HFF-Myc (cell line): Measurements from ENCODE around the gene HIVEP1.

Source experiments
- DNase-seq: peaks from one replicate; pipeline ENCODE4 v3.0.0-alpha.2; 2011; ENCODE audit warnings: low read depth; ENCODE audit errors: extremely low read depth
- H3K4me3 ChIP-seq: replicated peaks from 2 replicates; pipeline ENCODE4 v1.5.1; 2011; ENCODE audit warnings: low read depth, mild to moderate bottlenecking, control low read depth, low read length
- CTCF ChIP-seq: IDR thresholded peaks from 2 replicates; pipeline ENCODE4 v1.5.1; 2012; ENCODE audit warnings: mild to moderate bottlenecking, low read depth, low read length, control low read depth; ENCODE audit errors: missing control alignments

Gene HIVEP1

GRCh38 chr6:11989386-11989785, 22.7 kb upstream of the HIVEP1 start:
- no peak overlapping the region for H3K4me3 ChIP-seq
- no peak for DNase-seq

GRCh38 chr6:11992086-11992485, 20.0 kb upstream of the HIVEP1 start:
- DNase-seq: no peak
- no peak for TF ChIP-seq CTCF
- H3K4me3 ChIP-seq: no peak overlapping the region

More at GRCh38 chr6:11989386-11989785, 22.7 kb upstream of the HIVEP1 start:
- no peak for TF ChIP-seq CTCF

GRCh38 chr6:11994875-11995461, 17.1 kb upstream of the HIVEP1 start:
- no peak for TF ChIP-seq CTCF
- no peak overlapping the region for H3K4me3 ChIP-seq
- DNase-seq: no peak

GRCh38 chr6:11996751-11997150, 15.4 kb upstream of the HIVEP1 start:
- no peak overlapping the region for H3K4me3 ChIP-seq
- DNase-seq: no peak
- TF ChIP-seq CTCF: no peak

GRCh38 chr6:11999246-11999645, 12.9 kb upstream of the HIVEP1 start:
- no peak for DNase-seq

GRCh38 chr6:12000174-12000573, 11.9 kb upstream of the HIVEP1 start:
- H3K4me3 ChIP-seq: no peak overlapping the region
- TF ChIP-seq CTCF: no peak
- no peak for DNase-seq

More at GRCh38 chr6:11999246-11999645, 12.9 kb upstream of the HIVEP1 start:
- TF ChIP-seq CTCF: no peak
- H3K4me3 ChIP-seq: no peak overlapping the region

- H3K4me3 ChIP-seq: no peak overlapping the region
- TF ChIP-seq CTCF: no peak
- no peak for DNase-seq
Observed at GRCh38 chr6:12001004-12001705, 11.0 kb upstream of the HIVEP1 start.
